Esophagus squamous epithelium (tissue), 5 donors: ENCODE results near the gene KRTAP21-2. TPM values are rescaled to one million over a fixed set of nuclear protein-coding genes. Genes with fewer than 3 reads are reported as not detected.

ENCODE experiments used
- DNase-seq: peaks from one replicate; lab custom pipeline; 2025; lab: John Stamatoyannopoulos, UW
- H3K27ac ChIP-seq, 4 donors: fragments of 200-600 bp; sonication (generic); one replicate each; pipeline ENCODE4 v1.5.1; 2016 to 2019; ENCODE audit warnings: mild to moderate bottlenecking in 1 of 4
- H3K27me3 ChIP-seq, 4 donors: fragments of 200-600 bp; sonication (generic); 1 replicate in 3 of 4; 2 replicates in 1 of 4; pipeline versions ENCODE4 v1.5.1 to v1.6.0; 2017 to 2021; ENCODE audit warnings: antibody characterized with exemption in 1 of 4
- H3K36me3 ChIP-seq, 3 donors: fragments of 200-600 bp; sonication (generic); one replicate each; pipeline ENCODE4 v1.5.1; 2016 to 2019
- H3K4me1 ChIP-seq, 3 donors: fragments of 200-600 bp; sonication (generic); one replicate each; pipeline ENCODE4 v1.5.1; 2017 to 2019
- H3K4me3 ChIP-seq, 4 donors: fragments of 200-600 bp; sonication (generic); 1 replicate in 3 of 4; 2 replicates in 1 of 4; pipeline ENCODE4 v1.5.1; 2016 to 2019; ENCODE audit warnings: mild to moderate bottlenecking in 2 of 4, moderate library complexity in 1 of 4
- H3K9me3 ChIP-seq, 3 donors: fragments of 200-600 bp; sonication (generic); one replicate each; pipeline ENCODE4 v1.5.1; 2016 to 2019
- POLR2A ChIP-seq, 4 donors: fragments of 450-650 bp; IDR thresholded peaks; one replicate each; pipeline ENCODE4 v1.6.1; 2017; ENCODE audit warnings: antibody characterized with exemption in 4 of 4, mild to moderate bottlenecking in 4 of 4, moderate library complexity in 3 of 4
- WGBS, 2 donors: methylation state at CpG; one replicate each; pipeline ENCODE4 v1.1.5; 2018; 5-methylcytosine and 5-hydroxymethylcytosine counted together
- intact Hi-C: fragments of 100-400 bp; cut with DNase I; formaldehyde crosslinking; loops from one replicate; pipeline ENCODE4 v1.15.0; 2022
- total RNA-seq, 4 donors: library from RNA; depleted of rRNA; stranded (reverse); fragments of >200 nt; gene quantifications; one replicate each; pipeline ENCODE4 v1.1.0, GENCODE V29; 2016
- TF ChIP-seq, protein P1 (sequence below), 6 experiments: fragments of 450-650 bp in 4 of 6; fragments of 200-600 bp in 2 of 6; sonication (generic) in 2 of 6; IDR thresholded peaks; one replicate each; pipeline ENCODE4 v1.5.1; 2016 to 2019; ENCODE audit warnings: antibody characterized with exemption in 6 of 6, mild to moderate bottlenecking in 4 of 6, moderate library complexity in 4 of 6
- donor health status: DM: yes; HTN: yes; CAD: no.

KRTAP21-2 gene
- total RNA-seq, 4 donors from 2014 or later: not detected

DNA sequence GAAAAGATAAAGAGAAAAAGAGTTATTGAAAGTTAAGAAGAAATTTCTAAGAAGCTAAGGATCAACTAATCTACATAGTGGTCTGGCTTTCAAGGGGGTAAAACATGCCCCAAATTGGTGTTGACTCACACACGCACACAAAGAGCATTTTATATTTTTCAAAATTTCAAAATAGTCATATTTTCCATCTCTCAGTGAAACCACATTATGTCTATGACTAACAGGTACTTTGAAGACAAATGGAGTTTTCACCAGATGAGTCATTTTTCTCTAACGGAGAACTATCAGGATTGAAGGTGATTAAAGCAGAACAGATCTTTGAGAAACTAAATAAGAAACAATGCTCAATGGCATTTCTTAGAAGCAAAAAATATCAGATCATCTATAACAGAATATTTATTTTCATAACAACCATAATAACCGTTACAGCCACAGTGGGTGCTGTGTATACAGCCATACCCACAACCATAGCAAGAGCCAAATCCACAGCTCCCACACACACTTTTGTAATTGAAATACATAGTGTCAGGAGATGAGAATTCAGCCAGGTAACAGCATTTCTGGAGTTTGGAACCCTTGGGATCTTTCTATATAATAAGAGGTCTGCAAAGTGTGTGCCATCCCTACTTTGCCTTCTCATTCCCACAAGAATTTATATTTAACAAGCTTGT, 28.7 kb downstream of the KRTAP21-2 start, which contains the start of gene KRTAP21-3:
KRTAP21-3 (minus strand) TSS at position 539 of the 671 bp plus-strand sequence; CDS start at position 521, 18 bp downstream.
- Histone ChIP-seq H3K27me3 (no peaks in the 10 kb centered on the region), H3K4me1 (no peaks in the 10 kb centered on the region), H3K9me3 (no peaks in the 10 kb centered on the region), H3K36me3 (no peaks in the 10 kb centered on the region), H3K4me3 (no peak within 1 kb of the TSS), H3K27ac (no peak within 1 kb of the TSS)
- TF ChIP-seq, protein P1, sequence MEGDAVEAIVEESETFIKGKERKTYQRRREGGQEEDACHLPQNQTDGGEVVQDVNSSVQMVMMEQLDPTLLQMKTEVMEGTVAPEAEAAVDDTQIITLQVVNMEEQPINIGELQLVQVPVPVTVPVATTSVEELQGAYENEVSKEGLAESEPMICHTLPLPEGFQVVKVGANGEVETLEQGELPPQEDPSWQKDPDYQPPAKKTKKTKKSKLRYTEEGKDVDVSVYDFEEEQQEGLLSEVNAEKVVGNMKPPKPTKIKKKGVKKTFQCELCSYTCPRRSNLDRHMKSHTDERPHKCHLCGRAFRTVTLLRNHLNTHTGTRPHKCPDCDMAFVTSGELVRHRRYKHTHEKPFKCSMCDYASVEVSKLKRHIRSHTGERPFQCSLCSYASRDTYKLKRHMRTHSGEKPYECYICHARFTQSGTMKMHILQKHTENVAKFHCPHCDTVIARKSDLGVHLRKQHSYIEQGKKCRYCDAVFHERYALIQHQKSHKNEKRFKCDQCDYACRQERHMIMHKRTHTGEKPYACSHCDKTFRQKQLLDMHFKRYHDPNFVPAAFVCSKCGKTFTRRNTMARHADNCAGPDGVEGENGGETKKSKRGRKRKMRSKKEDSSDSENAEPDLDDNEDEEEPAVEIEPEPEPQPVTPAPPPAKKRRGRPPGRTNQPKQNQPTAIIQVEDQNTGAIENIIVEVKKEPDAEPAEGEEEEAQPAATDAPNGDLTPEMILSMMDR (IDR thresholded peaks at IDR 0.05): no peak
- no peak for TF ChIP-seq POLR2A (IDR thresholded peaks at IDR 0.05)
- no peak for DNase-seq
- intact Hi-C loops: no loop called here
- WGBS, 2 donors: 36 to 63% methylated on average over 3 of the region's 3 CpGs

- H3K36me3 ChIP-seq: no peaks in the 10 kb centered on the region
- no peaks in the 10 kb centered on the region for H3K9me3 ChIP-seq
- H3K27me3 ChIP-seq: no peaks in the 10 kb centered on the region
- DNase-seq: no peak
- no peaks in the 10 kb centered on the region for H3K4me1 ChIP-seq
- WGBS, 2 donors: 79 to 84% methylated on average over 2 of the region's 2 CpGs
- H3K27ac ChIP-seq: no peak overlapping the region
- TF ChIP-seq, protein P1 (IDR thresholded peaks at IDR 0.05): no peak
- no peak for TF ChIP-seq POLR2A (IDR thresholded peaks at IDR 0.05)
- intact Hi-C loops: no loop called here
- H3K4me3 ChIP-seq: no peak overlapping the region
Measured at GRCh38 chr21:30717105-30717504, 30.0 kb downstream of the KRTAP21-2 start.

- Histone ChIP-seq H3K27me3 (no peaks in the 10 kb centered on the region), H3K4me1 (no peaks in the 10 kb centered on the region), H3K36me3 (no peaks in the 10 kb centered on the region), H3K9me3 (peaks cover 0 to 4% (median 0%) of the 10 kb centered on the region in 3 donors), H3K27ac (no peak overlapping the region), H3K4me3 (no peak overlapping the region)
- WGBS, 2 donors: 53 to 67% methylated on average over 2 of the region's 2 CpGs
- no peak for TF ChIP-seq POLR2A (IDR thresholded peaks at IDR 0.05)
- TF ChIP-seq, protein P1 (IDR thresholded peaks at IDR 0.05): no peak
- intact Hi-C loops: no loop called here
- no peak for DNase-seq
Measured at GRCh38 chr21:30714946-30715345, 32.1 kb downstream of the KRTAP21-2 start.

DNA sequence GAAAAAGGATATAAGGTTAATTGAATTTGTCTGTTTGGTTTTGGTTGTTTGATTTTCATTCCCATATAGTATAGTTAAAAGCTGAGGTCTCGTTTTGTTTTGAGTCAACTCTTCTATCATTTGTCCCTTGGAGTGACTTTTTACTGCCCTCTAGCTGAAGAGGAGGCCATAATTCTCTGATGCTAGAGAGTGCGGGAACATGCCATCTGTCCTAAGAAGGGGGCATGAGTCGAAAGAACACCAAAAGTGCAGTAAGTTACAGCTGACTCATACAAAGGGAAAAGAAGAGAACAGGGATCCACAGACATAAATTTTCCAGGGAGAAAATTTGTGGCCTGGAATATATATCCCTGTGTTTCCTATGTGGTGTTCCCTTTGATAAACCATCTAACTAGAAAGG, 32.6 kb downstream of the KRTAP21-2 start:
- Histone ChIP-seq H3K4me3 (no peak overlapping the region), H3K27ac (no peak overlapping the region), H3K36me3 (no peaks in the 10 kb centered on the region), H3K9me3 (peaks cover 0 to 4% (median 0%) of the 10 kb centered on the region in 3 donors), H3K27me3 (no peaks in the 10 kb centered on the region), H3K4me1 (no peaks in the 10 kb centered on the region)
- 56 to 77% methylated on average over 3 of the region's 3 CpGs for WGBS, 2 donors
- TF ChIP-seq, protein P1 (IDR thresholded peaks at IDR 0.05): no peak
- no peak for TF ChIP-seq POLR2A (IDR thresholded peaks at IDR 0.05)
- intact Hi-C loops: no loop called here
- DNase-seq: no peak

GRCh38 chr21:30713766-30714165, 33.3 kb downstream of the KRTAP21-2 start:
- intact Hi-C loops: no loop called here
- WGBS, 2 donors: 83 to 90% methylated on average over 3 of the region's 3 CpGs

More at GRCh38 chr21:30713766-30714165, 33.3 kb downstream of the KRTAP21-2 start:
- no peak for TF ChIP-seq POLR2A (IDR thresholded peaks at IDR 0.05)
- TF ChIP-seq, protein P1 (IDR thresholded peaks at IDR 0.05): no peak
- Histone ChIP-seq H3K36me3 (no peaks in the 10 kb centered on the region), H3K9me3 (peaks cover 0 to 4% (median 0%) of the 10 kb centered on the region in 3 donors), H3K27ac (no peak overlapping the region), H3K4me1 (no peaks in the 10 kb centered on the region), H3K4me3 (no peak overlapping the region), H3K27me3 (no peaks in the 10 kb centered on the region)
- no peak for DNase-seq
